ENCODE results near the gene SMIM44. TPM values are rescaled to one million over a fixed set of nuclear protein-coding genes. Genes with fewer than 3 reads are reported as not detected.

The SMIM44 gene
- polyA plus RNA-seq, 1 donor (not counting 4 experiments of a cell fraction or from before 2014, with no cell fraction given), result not detected

- Histone ChIP-seq H3K9me1 (ENCODE audit: control insufficient read depth, extremely low read depth, insufficient read depth, low read length) (peaks cover 5% of the 10 kb centered on the region), H2AFZ (ENCODE audit: control insufficient read depth, low read length) (no peak overlapping the region), H3K4me3 (ENCODE audit: control insufficient read depth in 2 of 3, extremely low read depth in 1 of 3, insufficient read depth in 2 of 3, low read depth in 1 of 3, low read length in 3 of 3) (no peak overlapping the region), H3K4me2 (ENCODE audit: control insufficient read depth, extremely low read depth, insufficient read depth, low read depth, low read length) (no peak overlapping the region), H3K9ac (ENCODE audit: control insufficient read depth, extremely low read depth, insufficient read depth, low read length) (no peak overlapping the region), H3K4me1 (ENCODE audit: control insufficient read depth, extremely low read depth, insufficient read depth, low read length) (peaks cover 8% of the 10 kb centered on the region), H3K79me2 (ENCODE audit: control insufficient read depth, insufficient read depth, low read length) (peaks cover 30% of the 10 kb centered on the region), H3K27ac (ENCODE audit: control insufficient read depth, insufficient read depth, low read length) (no peak overlapping the region), H3K36me3 (ENCODE audit: control insufficient read depth in 2 of 2, extremely low read depth in 1 of 2, insufficient read depth in 2 of 2, low read length in 2 of 2) (peaks cover 4 to 19% of the 10 kb centered on the region in 2 experiments), H4K20me1 (ENCODE audit: control insufficient read depth, extremely low read depth, insufficient read depth, low read length) (no peaks in the 10 kb centered on the region), H3K27me3 (ENCODE audit: control insufficient read depth, extremely low read depth, insufficient read depth, low read length) (no peaks in the 10 kb centered on the region), H3K9me3 (ENCODE audit: control insufficient read depth, low read depth, low read length) (no peaks in the 10 kb centered on the region)
- FAIRE-seq, result no peak
- DNase-seq (ENCODE audit: low read depth, low spot score), result no peak
- TF ChIP-seq EZH2 (IDR thresholded peaks at IDR 0.05; ENCODE audit: low read length) (no peak), CTCF (optimal IDR thresholded peaks at IDR 0.05 in 1 of 3, IDR thresholded peaks at IDR 0.05 in 1 of 3, conservative IDR thresholded peaks at IDR 0.05 in 1 of 3; ENCODE audit: extremely low read depth in 1 of 3, insufficient read depth in 2 of 3, low read length in 3 of 3) (no peak)
- dilution Hi-C loops (cut with MboI; ENCODE audit: extremely low pct_ligation_motif_present, low sequenced_read_pairs), result no loop called here
Observed at GRCh38 chr19:3497757-3498520, 14.7 kb upstream of the SMIM44 start.

GRCh38 chr19:3496392-3497273 is 13.4 kb upstream of the SMIM44 start:
- DNase-seq (ENCODE audit: low read depth, low spot score) (no peak), FAIRE-seq (no peak)
- H3K9me1 ChIP-seq (ENCODE audit: control insufficient read depth, extremely low read depth, insufficient read depth, low read length), result peaks cover 5% of the 10 kb centered on the region
- peaks cover 10 to 24% of the 10 kb centered on the region in 2 experiments for H3K36me3 ChIP-seq (ENCODE audit: control insufficient read depth in 2 of 2, extremely low read depth in 1 of 2, insufficient read depth in 2 of 2, low read length in 2 of 2)
- H3K4me1 ChIP-seq (ENCODE audit: control insufficient read depth, extremely low read depth, insufficient read depth, low read length), result peaks cover 8% of the 10 kb centered on the region
- no peaks in the 10 kb centered on the region for H3K27me3 ChIP-seq (ENCODE audit: control insufficient read depth, extremely low read depth, insufficient read depth, low read length)
- H3K9me3 ChIP-seq (ENCODE audit: control insufficient read depth, low read depth, low read length), result no peaks in the 10 kb centered on the region
- H2AFZ ChIP-seq (ENCODE audit: control insufficient read depth, low read length), result no peak overlapping the region
- no peak overlapping the region for H3K9ac ChIP-seq (ENCODE audit: control insufficient read depth, extremely low read depth, insufficient read depth, low read length)
- TF ChIP-seq EZH2 (IDR thresholded peaks at IDR 0.05; ENCODE audit: low read length) (no peak), CTCF (optimal IDR thresholded peaks at IDR 0.05 in 1 of 3, IDR thresholded peaks at IDR 0.05 in 1 of 3, conservative IDR thresholded peaks at IDR 0.05 in 1 of 3; ENCODE audit: extremely low read depth in 1 of 3, insufficient read depth in 2 of 3, low read length in 3 of 3) (no peak)
- no peaks in the 10 kb centered on the region for H4K20me1 ChIP-seq (ENCODE audit: control insufficient read depth, extremely low read depth, insufficient read depth, low read length)
- dilution Hi-C loops (cut with MboI; ENCODE audit: extremely low pct_ligation_motif_present, low sequenced_read_pairs), result no loop called here
- no peak overlapping the region for H3K4me2 ChIP-seq (ENCODE audit: control insufficient read depth, extremely low read depth, insufficient read depth, low read depth, low read length)
- H3K27ac ChIP-seq (ENCODE audit: control insufficient read depth, insufficient read depth, low read length), result no peak overlapping the region
- H3K79me2 ChIP-seq (ENCODE audit: control insufficient read depth, insufficient read depth, low read length), result peaks cover 30% of the 10 kb centered on the region
- no peak overlapping the region for H3K4me3 ChIP-seq (ENCODE audit: control insufficient read depth in 2 of 3, extremely low read depth in 1 of 3, insufficient read depth in 2 of 3, low read depth in 1 of 3, low read length in 3 of 3)
